ENCODE measurements around the gene POMGNT2. TPM values are rescaled to one million over a fixed set of nuclear protein-coding genes. Genes with fewer than 3 reads are reported as not detected.
"Not testable (repeated sequence)": the region's sequence is repeated elsewhere in the genome, so short reads cannot be mapped to it uniquely, and the experiment has no call there.

Gene POMGNT2
- total RNA-seq, 1 donor from 2014 or later = 4.0 TPM

GRCh38 chr3:43045079-43045478 is 60.8 kb downstream of the POMGNT2 start:
- intact Hi-C loops (cut with micrococcal nuclease) = not testable (repeated sequence)

GRCh38 chr3:43043793-43044192 is 62.1 kb downstream of the POMGNT2 start:
- intact Hi-C loops (cut with micrococcal nuclease) = no loop called here

- intact Hi-C loops (cut with micrococcal nuclease) = no loop called here
These were observed 62.7 kb downstream of the POMGNT2 start for GRCh38 chr3:43043071-43043766.

- intact Hi-C loops (cut with micrococcal nuclease) = no loop called here
These were observed 64.4 kb downstream of the POMGNT2 start for GRCh38 chr3:43041517-43041916.

- intact Hi-C loops (cut with micrococcal nuclease) = no loop called here
These were observed 67.9 kb downstream of the POMGNT2 start for GRCh38 chr3:43038010-43038409.

GRCh38 chr3:43036621-43037423 is 69.1 kb downstream of the POMGNT2 start:
- intact Hi-C loops (cut with micrococcal nuclease) = no loop called here

GRCh38 chr3:43035801-43036365 is 70.0 kb downstream of the POMGNT2 start:
- intact Hi-C loops (cut with micrococcal nuclease) = no loop called here

- intact Hi-C loops (cut with micrococcal nuclease) = no loop called here
These were observed 71.0 kb downstream of the POMGNT2 start for GRCh38 chr3:43034911-43035310.

GRCh38 chr3:43034200-43034599 is 71.7 kb downstream of the POMGNT2 start:
- intact Hi-C loops (cut with micrococcal nuclease) = no loop called here

GRCh38 chr3:43032646-43033628 is 72.9 kb downstream of the POMGNT2 start:
- intact Hi-C loops (cut with micrococcal nuclease) = no loop called here

GRCh38 chr3:43031889-43032545 is 73.9 kb downstream of the POMGNT2 start:
- intact Hi-C loops (cut with micrococcal nuclease) = no loop called here

GRCh38 chr3:43031485-43031884 is 74.4 kb downstream of the POMGNT2 start:
- intact Hi-C loops (cut with micrococcal nuclease) = no loop called here

GRCh38 chr3:43030162-43030935 is 75.5 kb downstream of the POMGNT2 start:
- intact Hi-C loops (cut with micrococcal nuclease) = no loop called here

Other genes with a start within 250 kb of the POMGNT2 start
- not detected in 2 replicates for gene CYP8B1, start 230.2 kb downstream of the POMGNT2 start, total RNA-seq
- 0.27 and 0.93 TPM in 2 replicates for gene ZNF662, start 199.9 kb downstream of the POMGNT2 start, total RNA-seq
- gene GASK1A, start 126.8 kb downstream of the POMGNT2 start, total RNA-seq = 0.09 TPM in 1 of 2 replicates, not detected in the other
- gene SNRK, start 180.5 kb upstream of the POMGNT2 start, total RNA-seq = 53.6 and 59.7 TPM in 2 replicates

Measured in T-helper 2 cell treated with Interferon-gamma antibody and Interleukin-4, amounts not matched to agents 100 ng/mL and 5 ng/mL, for 36 hours (primary cell).